Choroid plexus epithelial cell (primary cell): ENCODE measurements around the gene HNRNPA1L2.
"Not testable (repeated sequence)": the region's sequence is repeated elsewhere in the genome, so short reads cannot be mapped to it uniquely, and the experiment has no call there.

ENCODE experiments used
- DNase-seq: peaks from one replicate; pipeline ENCODE4 v3.0.0-alpha.2; 2010; ENCODE audit warnings: low read depth
- H3K4me3 ChIP-seq: 2 replicates; pipeline ENCODE4 v1.5.1; 2011; ENCODE audit warnings: low read depth, mild to moderate bottlenecking, control low read depth, low read length, moderate library complexity
- TF ChIP-seq, protein P1 (sequence below): conservative IDR thresholded peaks from 2 replicates; pipeline ENCODE4 v1.5.1; 2011; ENCODE audit warnings: low read depth, mild to moderate bottlenecking, control low read depth, inconsistent platforms, low read length, moderate library complexity

Gene HNRNPA1L2

DNA sequence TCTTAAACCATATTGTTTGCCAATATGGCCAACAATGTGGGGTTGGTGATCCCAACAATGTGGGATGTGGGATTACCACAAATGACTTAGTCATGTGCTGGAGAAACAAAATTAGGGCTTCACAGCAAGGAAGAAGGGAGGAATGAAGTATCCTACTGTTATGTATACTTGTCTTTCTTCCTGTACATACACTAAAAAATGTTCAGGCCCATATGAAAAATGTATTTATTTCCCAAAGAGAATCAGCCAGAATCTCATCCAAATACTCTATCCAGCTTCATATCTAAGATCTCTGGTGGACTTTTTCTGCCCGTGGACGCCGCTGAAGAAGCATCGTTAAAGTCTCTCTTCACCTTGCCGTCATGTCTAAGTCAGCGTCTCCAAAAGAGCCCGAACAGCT, at the start of gene HNRNPA1L2:
HNRNPA1L2 (plus strand) TSS at position 301 of the 400 bp plus-strand sequence; CDS start at position 363, 62 bp downstream.
- no peak for DNase-seq
- TF ChIP-seq, protein P1, sequence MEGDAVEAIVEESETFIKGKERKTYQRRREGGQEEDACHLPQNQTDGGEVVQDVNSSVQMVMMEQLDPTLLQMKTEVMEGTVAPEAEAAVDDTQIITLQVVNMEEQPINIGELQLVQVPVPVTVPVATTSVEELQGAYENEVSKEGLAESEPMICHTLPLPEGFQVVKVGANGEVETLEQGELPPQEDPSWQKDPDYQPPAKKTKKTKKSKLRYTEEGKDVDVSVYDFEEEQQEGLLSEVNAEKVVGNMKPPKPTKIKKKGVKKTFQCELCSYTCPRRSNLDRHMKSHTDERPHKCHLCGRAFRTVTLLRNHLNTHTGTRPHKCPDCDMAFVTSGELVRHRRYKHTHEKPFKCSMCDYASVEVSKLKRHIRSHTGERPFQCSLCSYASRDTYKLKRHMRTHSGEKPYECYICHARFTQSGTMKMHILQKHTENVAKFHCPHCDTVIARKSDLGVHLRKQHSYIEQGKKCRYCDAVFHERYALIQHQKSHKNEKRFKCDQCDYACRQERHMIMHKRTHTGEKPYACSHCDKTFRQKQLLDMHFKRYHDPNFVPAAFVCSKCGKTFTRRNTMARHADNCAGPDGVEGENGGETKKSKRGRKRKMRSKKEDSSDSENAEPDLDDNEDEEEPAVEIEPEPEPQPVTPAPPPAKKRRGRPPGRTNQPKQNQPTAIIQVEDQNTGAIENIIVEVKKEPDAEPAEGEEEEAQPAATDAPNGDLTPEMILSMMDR: no peak

DNA sequence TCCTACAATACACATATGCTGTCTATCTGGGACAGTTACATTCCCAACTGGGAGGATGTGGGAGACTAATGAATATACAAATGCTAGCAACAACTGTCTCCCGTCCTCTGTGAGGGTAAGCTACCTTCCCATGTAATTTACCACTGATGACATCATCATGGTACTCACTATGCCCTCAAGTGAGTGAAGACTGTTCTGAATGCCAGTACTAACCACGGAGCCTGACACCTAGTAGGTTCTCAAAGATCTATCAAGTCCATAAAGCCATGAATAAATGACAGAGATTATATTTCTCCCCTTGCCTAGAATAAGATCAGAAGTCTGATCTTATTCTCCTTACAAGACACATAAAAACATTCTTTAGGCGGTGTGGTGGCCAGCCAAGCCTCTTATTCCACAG, 49.1 kb upstream of the HNRNPA1L2 start:
- DNase-seq, H3K4me3 ChIP-seq: not testable (repeated sequence)

More for the DNA sequence above, at the start of gene HNRNPA1L2:
- H3K4me3 ChIP-seq: no peak within 1 kb of the TSS

DNA sequence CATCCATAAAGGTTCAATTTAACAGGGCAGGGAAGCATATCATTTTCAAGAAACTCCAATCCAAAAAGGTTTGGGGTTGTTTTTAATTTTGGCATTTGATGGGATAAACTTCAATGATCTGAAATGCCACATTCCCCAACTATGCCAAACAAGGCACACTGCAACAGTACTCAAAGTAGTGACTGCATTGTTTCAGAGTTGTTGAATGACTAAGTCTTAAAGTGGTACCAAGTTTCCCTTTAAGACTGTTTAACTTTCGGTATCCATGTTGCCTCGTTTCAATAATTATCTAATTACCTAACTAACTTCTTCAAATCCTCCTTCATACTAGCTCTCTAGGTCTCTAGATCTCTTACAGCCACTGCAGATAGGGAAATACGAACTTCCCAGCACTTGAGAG, 48.4 kb upstream of the HNRNPA1L2 start:
- not testable (repeated sequence) for DNase-seq, H3K4me3 ChIP-seq

DNA sequence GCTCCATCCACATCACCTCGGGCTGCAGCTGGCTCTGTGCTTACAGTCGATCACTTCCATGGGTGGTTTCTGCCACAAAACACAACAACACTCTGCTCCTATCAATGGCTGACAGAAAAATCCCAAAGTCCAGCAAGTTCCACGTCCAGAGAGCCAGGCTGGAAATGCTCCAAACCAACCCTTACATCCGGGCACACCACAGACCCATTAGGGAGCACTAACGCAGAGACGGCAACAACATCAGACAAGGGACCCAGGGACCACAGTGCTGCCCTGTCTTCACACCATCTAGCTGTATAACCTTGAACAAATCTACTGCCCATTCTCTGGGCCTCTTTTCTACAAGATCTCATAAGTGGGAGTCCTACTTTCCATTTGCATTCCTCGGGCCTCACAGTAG, 47.9 kb upstream of the HNRNPA1L2 start:
- H3K4me3 ChIP-seq, DNase-seq: not testable (repeated sequence)

DNA sequence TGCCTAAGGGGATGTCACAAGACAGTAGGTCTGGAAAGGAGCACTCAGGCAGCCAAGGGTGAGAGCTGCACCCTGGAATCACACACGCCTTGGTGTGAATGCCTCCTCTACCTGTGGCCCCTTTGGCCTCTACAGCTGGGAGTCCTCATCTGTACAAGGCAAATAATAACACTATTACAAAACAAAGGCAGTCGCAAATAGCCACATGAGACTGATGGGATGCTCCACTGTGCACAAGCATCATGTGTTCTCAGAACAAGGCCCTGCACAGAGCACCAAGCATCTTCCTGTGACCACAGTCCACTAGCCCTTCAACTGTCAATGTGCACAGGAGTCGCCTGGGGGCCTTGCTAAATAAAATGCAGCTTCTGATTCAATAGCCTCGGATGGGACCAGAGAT, 44.6 kb upstream of the HNRNPA1L2 start:
- TF ChIP-seq, protein P1: no peak
- no peak for DNase-seq

DNA sequence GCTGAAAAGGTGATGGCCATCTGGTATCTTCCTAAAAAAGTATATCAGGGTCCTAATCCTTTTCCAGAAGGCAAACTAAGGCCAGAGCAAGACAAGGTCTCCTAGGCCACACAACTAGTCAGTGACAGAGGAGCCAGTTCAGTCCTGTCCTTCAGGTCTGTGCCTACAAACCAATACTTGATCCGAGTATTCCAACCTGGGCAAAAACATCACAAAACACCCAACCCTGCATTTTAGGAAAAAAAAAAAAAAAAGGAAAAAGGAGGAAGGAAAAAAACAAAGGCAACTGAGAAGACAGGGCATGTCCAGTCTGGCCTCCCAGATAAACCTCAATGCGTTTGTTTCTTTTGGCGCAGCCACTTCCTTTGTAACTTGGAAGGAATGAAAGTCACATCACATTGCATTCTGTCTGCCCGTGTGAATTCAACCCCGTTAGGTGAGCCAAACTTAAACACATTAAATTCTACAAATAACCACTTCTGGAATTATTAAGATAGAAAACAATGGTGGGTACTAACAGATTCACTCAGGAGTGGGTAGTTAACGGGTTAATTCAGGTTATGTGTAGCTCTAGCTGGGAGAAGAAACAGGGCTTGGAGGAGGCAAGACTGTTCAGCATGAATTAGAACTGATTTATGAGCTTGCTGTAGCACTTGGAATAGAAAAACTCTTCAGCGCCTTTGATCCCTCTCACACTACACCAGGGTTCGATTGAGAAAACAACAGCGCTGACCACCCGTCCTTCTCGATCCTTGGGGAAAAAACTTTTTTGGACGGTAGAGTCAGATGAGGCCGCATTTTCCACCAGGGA, 43.0 kb upstream of the HNRNPA1L2 start:
- DNase-seq: peak; percentile 67

More for the DNA sequence above, 44.6 kb upstream of the HNRNPA1L2 start:
- H3K4me3 ChIP-seq: no peak overlapping the region

DNA sequence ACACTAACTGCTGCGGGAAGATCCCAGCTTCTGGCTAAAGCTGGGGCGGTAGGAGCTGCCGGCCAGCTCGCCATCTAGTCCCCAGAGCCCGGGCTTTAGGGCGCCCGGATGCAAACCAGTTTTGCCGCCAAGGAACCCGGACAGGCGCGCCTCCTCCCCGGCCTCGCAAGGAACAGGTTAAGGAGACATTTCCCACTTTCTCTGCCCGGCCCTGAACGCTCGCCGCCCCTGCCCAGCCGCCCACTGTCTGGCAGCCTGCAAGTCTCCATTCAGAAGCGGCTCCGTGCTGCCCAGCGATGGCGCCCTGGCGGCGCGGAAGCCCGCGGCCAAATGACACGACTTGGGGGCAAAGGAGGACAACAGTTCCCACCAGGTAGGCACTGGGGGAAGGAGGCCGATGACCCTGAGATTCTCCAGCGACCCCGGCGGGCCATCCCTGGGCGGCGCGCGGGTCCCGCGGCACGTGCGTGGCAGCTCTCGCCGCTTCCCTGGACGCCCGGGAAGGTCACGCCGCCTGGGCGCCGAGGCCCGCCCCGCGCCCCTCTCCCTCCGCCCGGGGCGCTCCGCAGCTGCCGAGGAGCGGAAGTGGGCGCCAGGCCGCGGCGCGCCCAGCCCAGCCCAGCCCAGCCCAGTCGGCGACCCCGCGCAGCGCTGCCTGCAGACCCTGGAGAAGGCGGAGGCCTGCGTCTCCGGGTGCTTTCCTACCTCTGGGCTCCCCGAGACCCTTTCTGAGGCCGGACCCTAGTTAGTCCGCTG, 42.2 kb upstream of the HNRNPA1L2 start:
- DNase-seq: peak; percentile 41
- peak overlapping the region; percentile 76 for H3K4me3 ChIP-seq
- TF ChIP-seq, protein P1: no peak

More for the DNA sequence above, 43.0 kb upstream of the HNRNPA1L2 start:
- peak overlapping the region; percentile 76 for H3K4me3 ChIP-seq
- TF ChIP-seq, protein P1: no peak

DNA sequence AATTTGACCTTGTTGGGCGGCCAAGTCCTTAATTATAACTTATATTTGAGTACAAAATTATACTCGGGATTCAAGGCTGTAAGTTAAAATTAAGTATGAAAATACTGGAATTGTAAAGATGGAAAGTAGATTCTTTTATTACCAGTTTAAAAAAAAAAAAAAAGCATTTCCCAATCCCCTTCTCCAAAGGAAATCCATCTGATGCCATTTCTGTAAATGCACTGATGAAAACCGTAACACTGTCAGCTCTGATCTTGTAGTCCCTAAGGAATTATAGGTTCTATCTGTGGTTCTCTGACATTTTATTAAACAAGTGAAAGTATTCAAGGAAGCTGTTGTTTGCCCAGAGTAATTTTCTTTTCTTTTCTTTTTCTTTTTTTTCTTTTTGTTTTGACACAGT, 41.6 kb upstream of the HNRNPA1L2 start:
- peak overlapping the region; percentile 76 for H3K4me3 ChIP-seq
- DNase-seq: peak; percentile 32
- TF ChIP-seq, protein P1: no peak

DNA sequence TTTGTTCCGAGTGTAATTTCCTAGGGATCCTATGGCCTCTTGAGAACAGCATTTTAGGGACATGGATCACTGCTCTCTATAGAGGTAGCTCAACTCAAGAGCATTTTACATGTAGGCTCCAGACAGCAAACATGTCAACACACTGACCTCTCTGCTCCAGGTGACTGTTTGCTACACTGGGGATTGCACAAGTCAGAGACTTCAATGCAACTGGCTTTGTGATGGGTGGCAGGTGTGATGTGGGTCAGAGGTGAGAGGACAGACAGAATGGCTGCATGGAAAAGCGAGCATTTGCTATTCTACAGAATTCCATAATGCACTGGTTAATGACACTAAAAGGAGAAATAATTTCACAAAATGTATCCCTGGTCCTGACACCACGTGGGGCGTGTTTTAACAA, 38.9 kb upstream of the HNRNPA1L2 start:
- H3K4me3 ChIP-seq, DNase-seq: not testable (repeated sequence)

DNA sequence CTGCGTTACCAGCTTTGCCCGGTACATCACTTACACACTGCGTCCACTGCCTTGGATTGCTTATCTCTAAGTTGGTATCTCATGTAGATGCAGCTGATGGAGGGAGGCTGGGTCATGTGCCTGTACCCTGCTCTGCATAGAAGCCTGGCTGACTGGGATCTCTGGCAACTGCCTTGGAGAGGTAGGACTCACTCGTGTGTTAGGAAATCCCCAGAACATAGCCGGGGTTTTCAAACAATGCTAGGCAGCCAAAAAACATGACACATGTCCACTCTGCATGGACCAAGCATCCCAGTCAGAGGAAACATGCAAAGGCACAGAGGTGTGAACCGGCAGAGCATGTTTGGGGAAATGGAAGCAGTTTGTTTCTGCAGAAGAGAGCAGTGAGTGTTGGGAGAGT, 36.1 kb upstream of the HNRNPA1L2 start:
- not testable (repeated sequence) for H3K4me3 ChIP-seq
- DNase-seq: peak; percentile 22

DNA sequence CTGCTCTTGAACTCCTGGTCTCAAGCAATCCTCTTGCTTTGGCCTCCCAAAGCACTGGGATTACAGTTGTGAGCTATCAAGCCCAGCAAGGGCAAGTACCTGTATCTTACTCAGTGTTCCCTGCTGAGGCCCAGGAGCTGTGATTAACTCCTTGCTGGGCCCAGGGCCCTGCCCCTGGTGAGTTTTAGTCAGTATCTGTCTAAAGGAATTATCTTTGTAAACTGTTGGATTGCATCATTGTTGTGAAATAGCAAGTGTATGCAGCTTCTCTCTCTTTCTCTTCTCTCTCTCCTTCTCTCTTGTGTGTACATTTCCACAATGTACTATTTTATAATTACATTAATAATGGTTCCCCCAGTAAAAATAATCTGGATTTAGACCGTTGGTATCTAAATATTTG, 35.4 kb upstream of the HNRNPA1L2 start:
- H3K4me3 ChIP-seq: not testable (repeated sequence)
- DNase-seq: peak; percentile 60
